NCI-H748 treated with DMSO at 0.1 percent for 48 hours (cell line): ENCODE data around the gene PTPRN2.

ENCODE experiments used
- DNase-seq: peaks from one replicate; lab custom pipeline; 2025; lab: John Stamatoyannopoulos, UW

The PTPRN2 gene

GRCh38 chr7:158087196-158087595, 500.4 kb downstream of the PTPRN2 start:
- no peak for DNase-seq

DNA sequence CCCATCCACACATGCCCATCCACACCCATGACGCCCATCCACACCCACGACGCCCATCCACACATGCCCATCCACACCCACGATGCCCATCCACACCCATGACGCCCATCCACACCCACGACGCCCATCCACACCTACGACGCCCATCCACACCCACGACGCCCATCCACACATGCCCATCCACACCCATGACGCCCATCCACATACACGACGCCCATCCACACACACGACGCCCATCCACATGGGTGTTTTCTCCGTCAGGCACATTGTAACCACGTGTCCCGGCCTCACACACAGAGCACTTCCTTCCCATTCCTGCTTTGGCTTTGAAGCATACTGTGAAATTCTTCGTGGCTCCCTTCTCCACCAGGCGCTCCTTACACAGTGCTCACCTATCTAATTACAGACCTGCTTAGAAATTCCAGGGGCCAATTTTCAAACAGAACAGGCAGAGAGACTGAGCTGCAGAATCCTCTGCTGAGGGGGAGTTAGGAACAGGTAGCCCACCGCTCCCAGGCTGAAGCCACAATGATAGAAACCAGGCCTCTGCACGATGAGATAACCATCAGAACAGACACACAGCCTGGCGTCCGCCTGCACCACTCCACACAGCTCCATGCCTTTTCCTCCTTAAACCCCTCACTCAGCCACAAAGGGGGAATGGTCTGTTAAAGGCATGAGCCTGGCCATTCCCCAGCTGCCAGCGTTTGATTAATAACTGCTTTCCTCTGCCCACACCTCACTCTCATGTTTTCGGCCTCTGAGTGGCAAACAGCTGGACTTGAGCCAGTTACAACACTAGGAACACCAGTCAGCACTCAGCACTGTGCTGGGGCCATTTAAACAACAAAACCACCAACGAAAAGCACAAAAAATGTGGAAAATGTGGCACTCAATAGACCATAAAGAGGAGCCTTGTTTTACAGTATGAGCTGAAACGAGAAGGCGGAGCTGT, 501.6 kb downstream of the PTPRN2 start:
- DNase-seq: no peak

DNA sequence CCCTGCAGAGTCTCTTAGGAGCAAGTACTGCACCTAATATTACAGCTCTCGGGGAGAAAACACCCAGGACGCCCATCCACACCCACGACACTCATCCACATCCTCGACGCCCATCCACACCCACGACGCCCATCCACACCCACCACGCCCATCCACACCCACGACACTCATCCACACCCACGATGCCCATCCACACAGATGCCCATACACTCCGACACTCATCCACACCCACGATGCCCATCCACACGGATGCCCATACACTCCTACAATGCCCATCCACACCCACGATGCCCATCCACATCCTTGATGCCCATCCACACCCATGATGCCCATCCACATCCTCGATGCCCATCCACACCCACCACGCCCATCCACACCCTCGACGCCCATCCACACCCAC, 503.1 kb downstream of the PTPRN2 start:
- DNase-seq: no peak

- DNase-seq: no peak
These were observed 503.9 kb downstream of the PTPRN2 start for GRCh38 chr7:158083526-158084310.

GRCh38 chr7:158082761-158083160, 504.9 kb downstream of the PTPRN2 start:
- DNase-seq: no peak

- no peak for DNase-seq
These were observed 506.7 kb downstream of the PTPRN2 start for GRCh38 chr7:158080899-158081445.

- peak; percentile 50 for DNase-seq
These were observed 509.4 kb downstream of the PTPRN2 start for GRCh38 chr7:158077934-158078910.

- no peak for DNase-seq
These were observed 510.3 kb downstream of the PTPRN2 start for GRCh38 chr7:158077151-158077840.

GRCh38 chr7:158076656-158077055, 511.0 kb downstream of the PTPRN2 start:
- no peak for DNase-seq

DNA sequence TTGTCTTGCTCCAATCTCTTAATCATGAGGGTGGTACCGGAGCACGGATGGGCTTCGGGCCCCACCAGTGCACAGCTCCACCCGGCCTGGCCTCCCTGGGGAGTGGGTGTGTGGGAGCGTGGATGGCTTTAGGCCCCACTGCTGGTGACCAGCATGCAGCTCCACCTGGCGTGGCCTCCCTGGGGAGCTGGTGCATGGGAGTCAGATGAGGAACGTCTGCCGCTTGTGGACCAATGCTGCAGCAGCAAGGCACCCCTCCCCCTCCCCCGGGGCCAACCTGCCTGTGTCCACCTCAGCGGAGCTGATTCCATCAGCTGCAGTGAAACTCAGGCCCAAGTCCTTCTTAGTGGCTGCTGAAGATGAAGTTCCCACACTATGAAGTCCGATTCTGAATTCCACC, 511.4 kb downstream of the PTPRN2 start:
- no peak for DNase-seq

- DNase-seq: no peak
These were observed 512.0 kb downstream of the PTPRN2 start for GRCh38 chr7:158075633-158076001.

GRCh38 chr7:158074896-158075632, 512.6 kb downstream of the PTPRN2 start:
- DNase-seq: peak; percentile 35

DNA sequence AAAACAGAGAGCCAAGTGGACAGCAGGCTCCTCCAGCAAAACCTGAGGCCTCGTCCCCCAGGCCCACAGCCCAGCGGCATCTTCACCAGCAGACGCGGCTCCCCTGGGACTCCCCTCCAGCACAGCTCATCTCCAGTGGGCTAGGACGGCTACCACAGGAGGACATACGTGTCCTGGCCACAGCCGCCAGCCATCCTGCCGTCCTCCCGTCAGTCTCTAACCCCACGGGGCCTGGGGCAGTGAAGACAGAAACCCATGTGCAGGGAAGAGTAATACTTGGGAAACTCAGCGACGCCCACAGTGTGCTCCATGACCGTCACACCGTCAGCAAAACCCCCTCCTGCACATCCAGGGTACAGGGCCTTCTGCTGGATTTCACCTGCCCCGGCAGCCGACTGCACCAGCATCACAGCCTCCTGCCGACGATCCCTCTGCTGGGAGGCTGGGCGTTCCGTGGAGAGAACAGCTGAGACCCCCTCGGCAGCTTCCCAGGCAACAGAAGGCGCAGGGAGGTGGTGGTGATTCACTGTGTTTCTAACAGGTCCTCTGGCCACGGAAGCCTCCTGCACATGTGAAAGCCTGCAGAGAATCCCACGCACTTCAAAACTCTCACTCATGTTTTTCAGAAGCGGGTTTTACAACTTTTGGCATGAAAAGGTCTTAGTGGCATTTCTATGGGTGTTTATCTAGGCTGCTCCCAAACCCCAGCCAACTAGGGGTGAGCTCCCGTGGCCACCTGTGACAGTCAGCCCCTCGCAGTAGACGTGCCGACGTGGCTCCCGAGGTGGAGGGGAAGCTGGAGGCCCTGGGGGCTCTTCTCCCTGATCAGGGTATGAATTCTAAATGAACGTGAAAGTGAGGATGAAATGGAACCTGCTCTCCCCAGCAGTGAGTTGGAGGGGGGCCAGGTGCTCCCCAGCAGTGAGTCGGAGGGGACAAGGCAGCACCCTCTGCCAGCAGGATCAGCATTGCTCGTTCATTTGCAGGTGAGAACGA, 513.5 kb downstream of the PTPRN2 start:
- DNase-seq: no peak

DNA sequence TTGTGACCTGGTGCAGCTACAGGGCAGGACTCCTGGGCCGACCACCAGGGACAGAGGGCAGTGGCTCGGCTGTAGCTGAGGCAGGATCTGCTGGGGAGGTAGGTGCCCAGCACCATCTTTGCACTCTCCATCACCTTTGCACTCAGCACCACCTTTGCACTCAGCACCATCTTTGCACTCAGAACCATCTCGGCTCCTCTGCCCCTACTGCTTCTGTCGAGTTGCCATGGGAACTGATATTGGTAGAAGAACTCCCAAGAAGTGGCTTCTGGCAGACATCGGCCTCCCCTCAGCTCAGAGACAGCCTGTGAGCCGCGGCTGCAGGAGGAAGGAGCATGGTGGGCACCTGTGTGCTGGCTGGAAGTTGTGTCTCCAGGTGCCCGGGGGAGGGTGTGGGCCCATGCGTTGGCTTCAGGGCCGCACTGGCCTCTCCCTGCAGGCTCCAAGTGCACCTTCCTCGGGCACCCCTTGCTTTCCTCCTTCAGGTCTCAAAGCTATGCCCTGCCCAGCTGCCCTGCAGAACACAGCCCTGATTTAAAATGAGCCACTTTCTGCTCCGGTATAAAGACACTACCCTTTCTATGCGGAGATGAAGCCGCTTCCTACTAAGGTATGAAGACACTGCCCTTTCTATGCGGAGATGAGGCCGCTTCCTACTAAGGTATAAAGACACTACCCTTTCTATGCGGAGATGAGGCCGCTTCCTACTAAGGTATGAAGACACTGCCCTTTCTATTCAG, 514.5 kb downstream of the PTPRN2 start:
- DNase-seq: no peak

DNA sequence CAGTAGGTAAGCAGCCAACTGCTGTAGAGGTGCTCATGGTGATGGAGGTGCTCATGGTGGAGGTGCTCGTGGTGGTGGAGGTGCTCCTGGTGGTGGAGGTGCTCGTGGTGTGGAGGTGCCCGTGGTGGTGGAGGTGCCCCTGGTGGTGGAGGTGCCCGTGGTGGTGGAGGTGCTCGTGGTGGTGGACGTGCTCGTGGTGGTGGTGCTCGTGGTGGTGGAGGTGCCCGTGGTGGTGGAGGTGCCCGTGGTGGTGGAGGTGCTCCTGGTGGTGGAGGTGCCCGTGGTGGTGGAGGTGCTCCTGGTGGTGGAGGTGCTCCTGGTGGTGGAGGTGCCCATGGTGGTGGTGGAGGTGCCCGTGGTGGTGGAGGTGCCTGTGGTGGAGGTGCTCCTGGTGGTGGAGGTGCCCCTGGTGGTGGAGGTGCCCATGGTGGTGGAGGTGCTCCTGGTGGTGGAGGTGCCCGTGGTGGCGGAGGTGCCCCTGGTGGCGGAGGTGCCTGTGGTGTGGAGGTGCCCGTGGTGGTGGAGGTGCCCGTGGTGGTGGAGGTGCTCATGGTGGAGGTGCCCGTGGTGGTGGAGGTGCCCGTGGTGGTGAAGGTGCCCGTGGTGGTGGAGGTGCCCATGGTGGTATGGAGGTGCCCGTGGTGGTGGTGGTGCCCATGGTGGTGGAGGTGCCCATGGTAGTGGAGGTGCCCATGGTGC, 517.3 kb downstream of the PTPRN2 start:
- DNase-seq: no peak

DNA sequence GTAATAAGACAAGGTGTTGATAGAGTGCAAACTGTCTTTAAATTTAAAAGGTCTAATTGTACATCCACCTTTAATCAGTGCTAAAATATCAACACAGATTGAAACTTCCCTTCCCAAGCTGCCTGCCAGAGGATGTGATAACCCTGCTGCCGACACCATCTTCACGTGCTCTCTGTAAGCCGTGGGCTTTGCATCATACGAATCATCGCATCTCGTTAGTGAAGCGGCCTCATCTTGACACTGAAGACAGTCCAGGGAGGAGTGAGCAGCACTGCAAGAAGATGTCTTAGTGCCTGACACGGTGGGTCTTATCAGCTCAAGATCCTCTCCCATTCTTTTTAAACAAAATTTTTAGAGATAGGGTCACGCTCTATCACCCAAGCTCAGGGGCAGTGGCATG, 518.8 kb downstream of the PTPRN2 start:
- no peak for DNase-seq

DNA sequence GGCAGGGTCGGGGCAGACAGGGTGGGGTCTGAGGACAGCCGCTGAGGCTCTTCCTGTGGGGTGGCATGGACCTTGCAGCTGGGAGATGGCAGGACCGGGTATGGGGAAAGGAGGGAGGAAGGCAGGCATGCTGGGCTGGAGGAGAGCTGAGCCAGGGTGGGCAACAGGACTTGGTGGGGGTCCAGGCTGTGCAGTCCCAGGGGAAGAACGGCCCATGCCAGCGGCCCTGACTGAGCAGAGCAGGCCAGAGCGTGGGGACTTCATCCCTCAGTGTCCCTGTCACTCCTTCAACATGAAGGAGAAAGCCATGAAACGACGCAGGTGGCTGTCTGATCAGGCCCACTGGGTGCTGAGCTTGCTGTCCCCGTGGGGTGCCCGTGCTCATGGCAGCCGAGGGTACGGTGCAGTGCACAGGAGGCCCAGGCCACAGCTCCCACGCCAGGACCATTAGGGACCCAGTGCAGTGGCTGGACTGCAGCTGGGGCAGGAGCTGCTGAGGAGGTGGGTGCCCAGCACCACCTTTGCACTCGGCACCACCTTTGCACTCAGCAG, 519.6 kb downstream of the PTPRN2 start:
- no peak for DNase-seq
